ENCODE measurements around the gene CLEC4G.

GRCh38 chr19:7687177-7687576 is 44.7 kb downstream of the CLEC4G start:
- TF ChIP-seq CTCF (IDR thresholded peaks at IDR 0.05), result no peak
- no peak for TF ChIP-seq POLR2A (IDR thresholded peaks at IDR 0.05)
